Measurements from ENCODE around the gene TPK1. TPM values are rescaled to one million over a fixed set of nuclear protein-coding genes. Genes with fewer than 3 reads are reported as not detected.

TPK1 gene
- total and polyA plus RNA-seq, 2 of the 8 experiments (the other 6 are each of a cell fraction or from before 2014, with no cell fraction given): 1.9 to 2.7 TPM

- TF ChIP-seq ATF2 (IDR thresholded peaks at IDR 0.05; ENCODE audit: low read length): no peak
Observed at GRCh38 chr7:144531181-144531580, 304.7 kb downstream of the TPK1 start (continued).

Measured in H1 (cell line).